Measurements from ENCODE around the gene IRF2BPL.

The IRF2BPL gene

DNA sequence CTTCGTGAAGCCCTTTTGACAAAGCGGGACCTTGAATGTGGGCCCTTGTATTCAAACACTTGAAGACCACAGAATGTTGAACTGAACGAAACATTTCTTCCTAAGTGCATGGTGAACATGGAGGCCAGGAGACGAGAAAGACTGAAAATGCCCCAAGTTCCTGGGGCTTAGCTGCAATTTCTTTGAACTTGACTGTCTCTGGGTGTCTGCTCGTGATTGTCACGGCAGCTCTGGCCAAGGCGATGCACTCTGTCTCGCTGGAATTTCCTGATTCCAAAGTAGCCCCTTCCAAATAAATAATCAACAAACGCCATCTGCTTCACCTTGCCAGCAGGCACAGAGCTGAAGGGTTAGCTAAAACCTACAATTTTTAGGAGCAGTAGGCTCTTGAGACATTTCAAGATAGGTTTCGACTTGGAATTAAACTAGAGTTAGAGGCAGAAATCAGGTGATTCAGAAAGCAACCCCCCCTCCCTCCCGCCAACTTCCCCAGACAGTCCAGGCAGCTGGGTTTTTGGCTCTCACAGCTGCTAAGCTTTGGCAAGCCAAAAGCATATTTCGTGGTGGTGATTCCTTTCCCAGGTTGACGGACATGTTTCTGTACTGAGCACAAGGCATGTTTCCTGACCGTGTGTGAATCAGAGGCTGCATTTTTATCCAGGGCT lies 13.5 kb upstream of the IRF2BPL start:
- Histone ChIP-seq H3K9me3 (ENCODE audit: low read length) (no peaks in the 10 kb centered on the region), H3K4me1 (ENCODE audit: insufficient read depth, low read length, severe bottlenecking) (peaks cover 69% of the 10 kb centered on the region), H3K36me3 (ENCODE audit: insufficient read depth, low read length) (no peaks in the 10 kb centered on the region), H3K27ac (ENCODE audit: low read depth, low read length, poor library complexity, severe bottlenecking) (peak overlapping the region; percentile 97), H3K4me2 (ENCODE audit: low read length) (peak overlapping the region; percentile 75; the same call in 1 of the 2 replicates), H3K9ac (ENCODE audit: low read length) (peak overlapping the region; percentile 9; the same call in 1 of the 2 replicates), H3K9me2 (ENCODE audit: low read depth, low read length) (no peaks in the 10 kb centered on the region), H3K27me3 (ENCODE audit: insufficient read depth, low read length) (0 out of 2 replicates have a peak, but pooled peaks cover 7% of the 10 kb centered on the region), H2AFZ (ENCODE audit: low read length) (0 out of 2 replicates have a peak overlapping the region, but pooled peaks have one; percentile 20), H4K20me1 (ENCODE audit: insufficient read depth, low read length) (no peaks in the 10 kb centered on the region), H3K4me3 (ENCODE audit: low read depth, low read length, poor library complexity, severe bottlenecking) (no peak overlapping the region), H3K79me2 (ENCODE audit: insufficient read depth, low read length) (no peaks in the 10 kb centered on the region), H3F3A (ENCODE audit: insufficient read depth, low read length) (peaks cover 6% of the 10 kb centered on the region; the same call in 1 of the 2 replicates)
- no peak for TF ChIP-seq EZH2 (IDR thresholded peaks at IDR 0.05; ENCODE audit: borderline replicate concordance, low read length)
- TF ChIP-seq, protein P1, sequence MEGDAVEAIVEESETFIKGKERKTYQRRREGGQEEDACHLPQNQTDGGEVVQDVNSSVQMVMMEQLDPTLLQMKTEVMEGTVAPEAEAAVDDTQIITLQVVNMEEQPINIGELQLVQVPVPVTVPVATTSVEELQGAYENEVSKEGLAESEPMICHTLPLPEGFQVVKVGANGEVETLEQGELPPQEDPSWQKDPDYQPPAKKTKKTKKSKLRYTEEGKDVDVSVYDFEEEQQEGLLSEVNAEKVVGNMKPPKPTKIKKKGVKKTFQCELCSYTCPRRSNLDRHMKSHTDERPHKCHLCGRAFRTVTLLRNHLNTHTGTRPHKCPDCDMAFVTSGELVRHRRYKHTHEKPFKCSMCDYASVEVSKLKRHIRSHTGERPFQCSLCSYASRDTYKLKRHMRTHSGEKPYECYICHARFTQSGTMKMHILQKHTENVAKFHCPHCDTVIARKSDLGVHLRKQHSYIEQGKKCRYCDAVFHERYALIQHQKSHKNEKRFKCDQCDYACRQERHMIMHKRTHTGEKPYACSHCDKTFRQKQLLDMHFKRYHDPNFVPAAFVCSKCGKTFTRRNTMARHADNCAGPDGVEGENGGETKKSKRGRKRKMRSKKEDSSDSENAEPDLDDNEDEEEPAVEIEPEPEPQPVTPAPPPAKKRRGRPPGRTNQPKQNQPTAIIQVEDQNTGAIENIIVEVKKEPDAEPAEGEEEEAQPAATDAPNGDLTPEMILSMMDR (IDR thresholded peaks at IDR 0.05; ENCODE audit: low read length), result no peak

DNA sequence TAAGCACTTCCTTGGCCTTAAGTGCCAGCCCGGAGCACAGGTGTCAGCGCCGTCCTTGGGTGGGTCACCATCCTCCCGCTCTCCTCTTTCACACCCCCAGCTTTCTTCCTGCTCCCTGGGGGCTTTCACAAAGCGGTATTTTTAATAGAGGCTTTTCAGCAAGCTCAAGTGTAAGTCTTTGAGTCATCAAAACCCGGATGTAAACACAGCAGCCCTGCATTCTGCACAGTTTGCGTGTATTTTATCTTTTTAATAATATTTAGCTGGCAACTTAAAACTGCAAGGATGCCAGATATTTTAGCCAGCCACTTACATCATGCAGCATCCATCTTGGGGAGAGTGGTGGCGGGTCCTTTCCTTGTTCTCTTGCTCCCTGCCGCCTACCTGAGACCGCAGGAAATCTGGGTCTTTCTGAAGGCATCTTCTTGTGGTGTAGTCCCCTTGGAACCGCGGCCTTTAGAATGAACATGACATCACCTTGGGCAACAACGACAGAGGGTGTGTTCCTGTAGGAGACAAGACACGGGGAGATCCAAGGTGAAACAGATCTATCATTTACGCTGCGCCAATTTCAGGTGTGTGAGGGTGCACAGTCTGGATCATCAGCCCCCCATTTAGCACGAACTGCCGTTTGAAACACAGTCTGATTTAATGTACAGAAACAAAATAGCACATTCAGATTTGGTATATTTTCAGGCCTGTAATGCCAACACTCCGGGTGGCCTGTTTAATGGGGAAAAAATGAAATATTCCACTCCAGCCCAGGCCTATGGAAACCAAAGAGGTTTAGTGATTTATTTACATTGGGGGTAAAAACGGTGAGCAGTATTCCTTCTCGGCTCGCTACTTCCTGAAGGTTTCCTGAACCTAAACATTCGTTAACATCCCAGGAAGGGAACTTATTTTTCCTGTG lies 12.5 kb upstream of the IRF2BPL start:
- H3K4me2 ChIP-seq (ENCODE audit: low read length), result peak overlapping the region; percentile 75
- peak overlapping the region; percentile 48 for H3K4me3 ChIP-seq (ENCODE audit: low read depth, low read length, poor library complexity, severe bottlenecking)
- H3K36me3 ChIP-seq (ENCODE audit: insufficient read depth, low read length), result no peaks in the 10 kb centered on the region
- H3K79me2 ChIP-seq (ENCODE audit: insufficient read depth, low read length), result no peaks in the 10 kb centered on the region
- no peaks in the 10 kb centered on the region for H3K9me3 ChIP-seq (ENCODE audit: low read length)
- no peak overlapping the region for H2AFZ ChIP-seq (ENCODE audit: low read length)
- no peaks in the 10 kb centered on the region for H3K9me2 ChIP-seq (ENCODE audit: low read depth, low read length)
- H3K27ac ChIP-seq (ENCODE audit: low read depth, low read length, poor library complexity, severe bottlenecking), result peak overlapping the region; percentile 97
- H3K9ac ChIP-seq (ENCODE audit: low read length), result peak overlapping the region; percentile 57
- H3K4me1 ChIP-seq (ENCODE audit: insufficient read depth, low read length, severe bottlenecking), result peaks cover 79% of the 10 kb centered on the region
- peaks cover 13% of the 10 kb centered on the region; the same call in 1 of the 2 replicates for H3F3A ChIP-seq (ENCODE audit: insufficient read depth, low read length)
- no peaks in the 10 kb centered on the region for H4K20me1 ChIP-seq (ENCODE audit: insufficient read depth, low read length)
- no peaks in the 10 kb centered on the region for H3K27me3 ChIP-seq (ENCODE audit: insufficient read depth, low read length)
- no peak for TF ChIP-seq EZH2 (IDR thresholded peaks at IDR 0.05; ENCODE audit: borderline replicate concordance, low read length)
- TF ChIP-seq, protein P1 (IDR thresholded peaks at IDR 0.05; ENCODE audit: low read length), result no peak

DNA sequence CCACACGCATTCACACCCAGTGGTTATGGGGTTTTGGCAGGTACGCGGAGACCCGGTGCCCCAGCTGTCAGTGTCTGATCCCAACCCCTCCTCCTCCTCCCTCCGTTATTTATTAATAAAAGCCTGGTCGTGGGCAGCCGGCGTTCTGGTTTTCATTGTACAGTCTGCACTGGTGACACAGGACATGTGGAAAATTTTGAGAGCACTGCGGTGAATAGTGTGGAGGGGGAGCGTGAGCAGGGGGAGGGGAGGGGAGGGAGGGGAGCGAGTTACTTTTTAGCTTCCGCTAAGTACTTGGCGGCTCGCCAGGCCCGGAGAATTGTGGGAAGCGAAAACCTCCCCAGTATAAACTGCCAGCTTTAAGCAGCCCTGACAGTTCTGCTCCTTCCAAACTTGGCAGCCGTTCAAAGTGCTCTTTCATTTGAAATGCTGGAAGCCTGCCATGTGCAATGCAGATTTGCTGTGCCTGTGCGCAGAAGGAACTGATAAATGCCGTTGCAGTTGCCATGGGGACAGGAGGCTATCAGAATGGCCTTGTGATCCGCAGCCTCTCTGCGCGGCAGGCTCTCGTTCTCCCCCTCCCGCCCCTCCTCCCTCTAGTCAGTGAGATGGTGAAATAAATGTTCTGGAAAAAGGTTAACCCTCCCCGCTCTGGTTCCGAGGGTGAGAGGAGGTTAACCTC lies 11.7 kb upstream of the IRF2BPL start:
- no peak for TF ChIP-seq EZH2 (IDR thresholded peaks at IDR 0.05; ENCODE audit: borderline replicate concordance, low read length)
- TF ChIP-seq, protein P1 (IDR thresholded peaks at IDR 0.05; ENCODE audit: low read length), result no peak
- Histone ChIP-seq H3K79me2 (ENCODE audit: insufficient read depth, low read length) (no peaks in the 10 kb centered on the region), H2AFZ (ENCODE audit: low read length) (no peak overlapping the region), H3K4me2 (ENCODE audit: low read length) (peak overlapping the region; percentile 75), H3K36me3 (ENCODE audit: insufficient read depth, low read length) (no peaks in the 10 kb centered on the region), H3K9ac (ENCODE audit: low read length) (peak overlapping the region; percentile 63), H3F3A (ENCODE audit: insufficient read depth, low read length) (peaks cover 13% of the 10 kb centered on the region; the same call in 1 of the 2 replicates), H3K4me1 (ENCODE audit: insufficient read depth, low read length, severe bottlenecking) (peaks cover 79% of the 10 kb centered on the region), H3K27me3 (ENCODE audit: insufficient read depth, low read length) (no peaks in the 10 kb centered on the region), H3K9me3 (ENCODE audit: low read length) (no peaks in the 10 kb centered on the region), H4K20me1 (ENCODE audit: insufficient read depth, low read length) (no peaks in the 10 kb centered on the region), H3K4me3 (ENCODE audit: low read depth, low read length, poor library complexity, severe bottlenecking) (peak overlapping the region; percentile 48), H3K9me2 (ENCODE audit: low read depth, low read length) (no peaks in the 10 kb centered on the region), H3K27ac (ENCODE audit: low read depth, low read length, poor library complexity, severe bottlenecking) (peak overlapping the region; percentile 97)
